GM21381 (cell line): ENCODE results near the gene DLX4.

Experiments
- ATAC-seq: cut with Tn5 transposase; IDR thresholded peaks from one replicate; pipeline ENCODE4 v1.9.1; 2021; ENCODE audit warnings: mild to moderate bottlenecking, moderate library complexity; ENCODE audit not compliant: unreplicated experiment

Gene DLX4

DNA sequence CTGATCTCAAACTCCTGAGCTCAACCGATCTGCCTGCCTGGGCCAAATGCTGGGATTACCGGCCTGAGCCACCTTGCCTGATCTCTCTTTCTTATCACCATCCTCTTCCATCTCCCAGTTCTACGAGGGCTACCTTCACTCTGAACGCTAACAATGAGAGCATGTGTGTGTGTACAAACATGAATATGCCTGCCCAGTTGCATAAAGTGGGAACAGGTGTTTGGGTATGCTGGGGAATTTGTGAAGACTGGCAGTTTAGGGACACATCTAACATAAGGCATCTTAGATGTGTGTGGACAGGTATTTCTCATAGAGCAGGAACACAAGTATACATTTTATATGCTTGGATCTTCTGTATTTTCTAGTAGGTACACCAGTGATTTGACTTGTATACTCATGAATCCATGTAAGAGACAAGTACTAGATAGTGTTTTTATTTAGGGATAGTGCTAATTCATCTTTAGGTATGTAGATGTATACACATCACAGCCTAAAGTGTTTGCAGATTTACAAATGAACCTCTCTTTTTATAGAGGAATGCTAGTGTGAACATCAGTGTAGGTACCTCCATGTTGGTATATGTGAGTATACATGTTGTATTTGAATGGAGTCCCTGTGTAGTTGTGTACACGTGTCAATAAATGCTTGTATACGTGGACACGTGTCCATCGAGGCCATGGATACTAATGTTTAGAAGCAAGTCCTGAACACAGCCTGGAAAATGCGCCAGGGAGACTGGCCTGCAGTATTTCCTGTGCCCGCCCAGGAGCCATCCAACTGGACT, 1.2 kb upstream of the DLX4 start:
- ATAC-seq, result no peak

- no peak for ATAC-seq
Observed at GRCh38 chr17:49968405-49969133, 421 bp upstream of the DLX4 start.

- no peak for ATAC-seq
Observed at GRCh38 chr17:49969795-49970389, 902 bp downstream of the DLX4 start.

GRCh38 chr17:49970498-49970897, 1.5 kb downstream of the DLX4 start:
- ATAC-seq, result no peak

DNA sequence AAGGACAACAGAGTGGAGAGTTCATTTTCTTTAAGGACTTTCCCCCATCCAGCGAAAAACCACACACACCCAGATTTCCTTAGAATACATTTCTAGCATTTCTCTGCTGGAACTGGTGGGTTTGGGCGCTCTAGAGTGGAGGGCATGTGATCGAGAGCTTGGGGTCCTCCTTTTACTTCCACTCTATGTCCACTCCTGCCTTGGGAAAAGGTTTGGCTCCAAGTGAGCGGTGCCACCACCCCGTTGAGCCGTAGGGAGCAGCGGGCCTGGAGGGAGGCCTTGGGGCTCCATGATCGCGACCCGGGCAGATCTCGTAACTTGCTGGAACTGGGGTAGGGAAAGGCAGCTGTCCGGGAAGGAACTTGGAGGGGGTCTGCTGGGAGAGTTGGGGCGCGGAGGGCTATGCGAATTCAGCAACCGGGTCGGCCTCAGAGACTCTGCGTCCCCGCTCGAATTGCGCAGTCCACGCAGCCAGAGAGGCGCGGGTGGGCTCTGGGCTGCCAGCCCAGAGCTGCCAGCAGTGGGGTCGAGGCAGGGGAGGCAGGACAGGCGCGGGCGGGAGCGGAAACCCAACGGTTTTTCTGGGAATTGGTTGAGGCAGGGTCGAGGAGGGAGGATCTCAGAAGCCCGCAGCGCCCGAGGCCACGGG, 2.3 kb downstream of the DLX4 start:
- no peak for ATAC-seq

- no peak for ATAC-seq
Observed at GRCh38 chr17:49971848-49972485, 3.0 kb downstream of the DLX4 start.

DNA sequence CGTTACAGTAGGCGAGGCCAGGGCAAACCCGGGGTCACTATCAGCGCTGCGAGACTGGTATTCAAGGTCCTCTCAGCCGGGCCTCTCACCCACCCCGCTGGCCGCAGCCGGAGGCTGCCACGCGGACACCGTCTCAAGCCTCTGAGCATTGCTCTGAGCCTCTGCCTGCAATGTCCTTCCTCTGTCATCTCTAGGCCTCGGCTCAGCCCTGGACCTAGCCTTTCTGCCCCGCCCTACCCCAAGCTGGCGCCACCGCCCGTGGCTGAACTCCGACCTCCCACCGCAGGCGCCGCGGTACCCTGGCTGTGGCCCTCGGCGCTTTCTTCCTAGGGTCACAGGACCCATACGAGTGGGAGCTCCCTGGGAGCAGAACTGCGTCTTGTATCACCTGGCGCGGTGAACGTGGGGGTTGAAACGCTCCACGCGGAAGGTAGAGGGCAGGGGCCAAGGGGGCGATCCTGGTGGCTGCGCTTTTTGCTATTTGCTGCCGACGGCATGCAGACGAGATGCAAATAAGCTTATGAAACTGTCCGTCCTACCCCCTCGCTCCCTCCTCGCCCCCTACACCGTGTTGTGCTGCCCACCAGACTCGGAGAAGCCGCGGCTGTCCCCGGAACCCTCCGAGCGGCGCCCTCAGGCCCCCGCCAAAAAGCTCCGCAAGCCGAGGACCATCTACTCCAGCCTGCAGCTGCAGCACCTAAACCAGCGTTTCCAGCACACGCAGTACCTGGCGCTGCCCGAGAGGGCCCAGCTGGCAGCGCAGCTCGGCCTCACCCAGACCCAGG, 3.7 kb downstream of the DLX4 start:
- ATAC-seq, result no peak

DNA sequence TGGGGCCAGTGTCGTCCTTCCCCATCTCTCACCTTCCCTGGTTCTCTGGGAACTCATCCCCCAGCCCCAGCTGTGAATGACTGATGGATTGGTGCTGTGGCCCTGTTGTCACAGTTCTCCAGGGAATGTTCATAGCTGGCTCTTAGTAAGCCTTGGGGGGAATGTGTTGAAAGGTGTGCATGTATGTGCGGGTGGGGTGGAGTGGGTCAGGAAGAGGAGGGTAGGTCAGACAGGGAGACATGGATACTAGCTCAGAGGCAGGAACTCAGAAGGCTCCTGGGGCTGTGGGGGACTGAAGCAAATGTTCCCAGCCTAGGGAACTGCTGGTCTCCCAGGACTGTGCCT, 4.3 kb downstream of the DLX4 start:
- ATAC-seq, result no peak

DNA sequence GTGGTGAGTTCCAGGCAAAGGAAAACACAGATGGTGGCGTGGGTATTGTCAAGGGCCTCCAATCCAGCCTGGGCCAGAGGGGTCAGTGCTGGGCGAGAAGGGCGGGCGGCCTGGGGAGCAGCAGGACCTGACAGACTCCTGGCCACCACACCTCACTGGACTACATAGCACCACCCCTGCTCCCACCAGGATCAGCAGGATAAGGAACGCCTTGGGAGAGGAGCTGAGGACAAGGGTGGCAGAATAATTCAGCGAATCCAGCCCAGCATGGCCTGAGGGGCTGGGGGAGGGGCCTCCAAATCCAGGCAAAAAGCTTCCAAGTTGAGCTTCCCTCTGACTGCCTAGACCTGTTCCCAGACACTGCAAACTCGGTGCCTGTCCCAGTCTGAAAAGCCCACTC, 6.5 kb downstream of the DLX4 start:
- ATAC-seq, result no peak

DNA sequence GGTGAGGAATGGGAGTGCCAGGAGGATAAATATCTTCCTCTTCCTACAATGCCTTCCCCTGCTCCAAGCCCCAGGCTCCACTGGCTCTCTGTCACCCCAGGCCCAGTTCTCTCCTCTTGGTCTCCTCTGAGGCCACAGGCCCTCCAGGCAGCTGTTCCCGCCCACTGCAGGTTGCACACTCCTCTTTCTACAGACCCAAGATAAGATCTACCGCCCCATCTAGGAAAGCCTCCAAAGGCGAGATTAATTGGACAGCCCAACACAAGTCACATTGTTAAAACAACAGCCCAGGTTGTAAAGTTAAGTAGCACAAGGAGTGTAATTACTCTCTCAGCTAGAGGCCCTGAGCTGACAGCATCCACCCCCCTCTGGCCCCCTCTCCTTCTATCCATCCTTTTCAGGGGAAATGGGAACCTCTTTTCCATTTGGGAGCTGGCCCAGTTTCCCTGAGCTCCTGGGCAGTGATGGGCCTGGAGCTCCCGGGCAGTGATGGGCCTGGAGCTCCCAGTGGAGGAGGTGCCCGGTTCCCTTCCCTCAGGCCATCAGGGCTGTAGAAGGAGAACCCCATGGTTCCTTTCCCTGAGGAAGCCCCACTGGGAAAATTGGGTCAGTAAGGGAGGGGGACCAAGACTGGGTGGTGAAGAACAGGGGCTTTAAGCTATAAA, 7.3 kb downstream of the DLX4 start:
- no peak for ATAC-seq

DNA sequence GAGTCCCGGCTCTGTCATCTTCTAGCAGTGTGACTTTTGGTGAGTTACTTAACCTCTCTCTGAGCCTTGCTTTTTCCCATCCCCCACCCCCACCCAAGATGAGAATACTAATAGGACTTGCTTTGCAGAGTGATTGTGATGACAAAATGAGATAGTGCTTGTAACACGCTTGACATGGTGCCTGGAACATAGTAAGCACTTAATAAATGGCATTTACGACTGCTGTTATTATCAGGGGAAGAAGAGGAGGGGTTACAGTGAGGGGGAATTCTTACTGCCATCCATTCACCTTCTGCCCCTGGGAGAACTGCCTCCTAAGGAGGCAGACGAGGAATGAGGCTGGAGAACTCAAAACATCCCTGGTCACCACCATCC, 7.8 kb downstream of the DLX4 start:
- ATAC-seq, result no peak

DNA sequence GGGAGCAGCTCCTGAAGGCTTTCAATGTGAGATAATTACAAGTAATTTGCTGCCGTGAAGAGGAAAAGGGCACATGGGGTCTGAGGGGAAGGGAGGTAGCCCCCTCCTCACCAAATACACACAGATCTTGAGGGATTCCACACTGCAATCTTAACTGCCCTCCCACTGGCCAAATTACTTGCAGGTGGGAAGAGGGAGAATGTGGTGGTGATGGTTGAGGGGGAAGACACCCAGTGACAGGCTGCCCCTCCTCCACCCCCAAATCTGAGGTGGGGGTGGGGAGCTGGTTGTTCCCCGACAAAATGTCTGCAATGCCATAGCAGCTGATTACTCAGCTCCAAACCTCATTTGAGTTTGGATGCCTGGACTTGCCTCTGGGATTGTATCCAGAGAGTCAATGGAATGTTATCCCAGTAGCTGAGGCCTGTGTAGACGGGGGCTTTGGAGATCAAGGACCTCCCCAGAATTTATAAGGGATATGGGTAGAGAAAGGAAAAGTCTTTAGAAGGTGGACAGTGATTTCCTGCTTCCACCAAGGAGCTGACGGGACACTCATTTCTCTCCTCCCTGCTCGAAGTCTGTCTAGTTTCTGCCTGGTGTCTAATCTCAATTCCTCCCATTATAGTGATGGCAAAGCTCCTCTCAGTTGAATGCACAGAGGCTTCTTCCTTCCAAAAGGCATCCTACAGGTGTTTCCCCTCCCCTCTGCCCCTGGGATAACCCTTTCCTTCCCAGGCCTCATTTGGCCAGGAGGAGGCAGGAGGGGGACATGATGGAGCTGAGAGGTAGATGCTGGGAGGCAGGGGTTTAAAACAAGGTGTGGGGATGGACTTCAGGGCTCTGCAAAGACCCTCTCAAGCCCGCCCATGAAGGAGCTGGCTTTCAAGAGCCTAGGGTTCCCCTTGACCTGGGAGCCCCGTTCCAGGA, 8.7 kb downstream of the DLX4 start:
- ATAC-seq, result no peak

GRCh38 chr17:49978501-49978900, 9.5 kb downstream of the DLX4 start:
- ATAC-seq, result no peak

DNA sequence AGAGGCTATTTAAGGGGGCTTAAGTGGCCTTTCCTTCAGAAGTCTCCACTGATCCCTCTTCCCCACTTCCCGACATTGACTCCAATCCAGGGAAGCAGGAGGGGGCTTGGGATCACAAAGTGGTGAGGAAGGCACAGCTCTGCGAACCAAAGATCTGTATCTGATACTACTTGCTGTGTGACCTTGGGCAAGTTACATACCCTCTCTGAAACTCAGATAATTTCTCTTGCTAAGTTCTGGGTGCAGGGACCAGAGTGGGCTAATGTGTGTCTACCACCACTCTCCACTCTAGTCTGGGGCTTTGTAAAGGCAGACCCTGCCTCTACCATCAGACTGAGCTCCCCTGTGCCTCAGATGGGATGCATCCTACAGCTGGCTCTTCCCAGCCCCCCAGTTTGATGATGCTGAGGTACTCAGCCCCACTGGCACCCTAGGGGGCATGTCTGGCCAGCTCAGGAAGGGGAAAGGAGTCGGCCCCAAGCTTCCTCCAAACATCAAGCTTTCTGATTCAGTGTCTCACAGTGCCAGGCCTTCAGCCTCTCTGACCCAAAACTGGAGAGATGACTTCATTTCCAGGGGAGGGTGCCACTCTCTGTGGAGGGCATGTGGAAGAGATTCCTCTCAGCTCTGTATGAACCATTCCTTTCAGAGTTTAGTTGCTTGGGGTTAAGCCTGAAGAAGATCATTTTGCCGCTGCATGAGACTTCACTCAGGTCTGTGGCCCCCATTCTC, 10.9 kb downstream of the DLX4 start:
- no peak for ATAC-seq

DNA sequence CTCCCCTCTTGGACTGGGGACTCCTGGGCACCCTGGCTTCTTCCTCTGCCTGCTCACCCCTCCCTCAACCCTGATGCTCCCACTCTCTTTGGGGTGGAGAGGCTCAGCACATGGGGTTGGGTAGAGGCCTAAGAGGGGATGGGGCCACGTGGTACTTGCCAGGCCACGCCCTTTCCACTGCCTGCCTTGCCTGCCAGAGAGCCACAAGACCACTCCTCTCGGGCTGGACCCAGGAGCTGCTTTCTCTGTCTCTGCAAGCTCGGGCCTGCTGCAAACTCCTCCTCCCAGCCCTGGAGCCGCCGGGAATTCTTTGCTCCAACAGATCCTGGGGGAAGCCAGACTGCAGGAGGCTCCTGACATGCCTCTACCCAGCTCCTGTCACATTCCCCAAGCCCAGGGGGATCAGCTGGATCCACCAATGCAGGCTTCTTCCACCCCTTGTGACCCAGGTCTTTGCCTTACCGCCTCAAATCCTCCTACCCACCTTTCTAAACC, 11.8 kb downstream of the DLX4 start:
- no peak for ATAC-seq

DNA sequence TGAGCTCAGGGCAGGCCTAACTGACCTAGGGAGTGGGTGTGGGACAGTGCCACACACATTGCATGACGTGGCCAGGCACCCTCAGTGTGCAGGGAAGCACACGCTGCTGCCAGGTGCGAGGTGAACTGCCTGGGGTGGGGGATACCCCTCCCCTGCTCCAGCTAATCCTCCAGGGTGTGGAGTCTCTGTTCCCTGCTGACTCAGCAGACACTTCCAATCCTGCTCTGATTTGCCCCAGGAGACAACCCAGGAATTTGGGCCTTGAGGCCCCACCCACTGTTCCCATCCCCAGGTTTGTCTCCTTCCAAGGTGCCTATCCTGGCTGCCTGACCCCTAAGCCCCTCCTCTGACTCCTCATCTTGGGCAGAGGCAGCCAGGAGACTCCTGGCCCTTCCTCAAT, 15.3 kb downstream of the DLX4 start:
- no peak for ATAC-seq

GRCh38 chr17:49984776-49985175, 15.8 kb downstream of the DLX4 start:
- no peak for ATAC-seq
